Prostate gland (tissue), 1 donor: ENCODE data around the gene CNTNAP2.

ENCODE experiments used
- POLR2A ChIP-seq: fragments of 450-650 bp; IDR thresholded peaks from one replicate; pipeline ENCODE4 v1.6.1; 2016; ENCODE audit warnings: antibody characterized with exemption, mild to moderate bottlenecking
- POLR2AphosphoS5 ChIP-seq: sonication (generic); formaldehyde crosslinking; IDR thresholded peaks from one replicate; pipeline ENCODE4 v1.6.1; 2017; ENCODE audit warnings: antibody characterized with exemption

- TF ChIP-seq POLR2AphosphoS5, result no peak
- no peak for TF ChIP-seq POLR2A
These were observed 1873.5 kb downstream of the CNTNAP2 start for GRCh38 chr7:147990079-147990478.
